Gastroesophageal sphincter (tissue), 4 donors: ENCODE results near the gene MROH2B. TPM values are rescaled to one million over a fixed set of nuclear protein-coding genes. Genes with fewer than 3 reads are reported as not detected.

Source experiments
- ATAC-seq: fragments of 150-250 bp; one replicate; pipeline ENCODE4 v1.9.1; 2016; ENCODE audit warnings: mild to moderate bottlenecking, moderate library complexity
- H3K27ac ChIP-seq, 4 donors: fragments of 200-600 bp; sonication (generic) in 3 of 4; 1 replicate in 3 of 4; 2 replicates in 1 of 4; pipeline ENCODE4 v1.5.1; 2016 to 2019
- H3K27me3 ChIP-seq: fragments of 200-600 bp; sonication (generic); one replicate; pipeline ENCODE4 v1.5.1; 2019
- H3K36me3 ChIP-seq, 2 donors: fragments of 200-600 bp; sonication (generic); one replicate each; pipeline ENCODE4 v1.5.1; 2019; ENCODE audit warnings: control low read depth in 1 of 2
- H3K4me1 ChIP-seq, 3 donors: fragments of 200-600 bp; sonication (generic); 1 replicate in 2 of 3; 2 replicates in 1 of 3; pipeline ENCODE4 v1.5.1; 2016 to 2019; ENCODE audit warnings: control low read depth in 2 of 3
- H3K4me3 ChIP-seq, 2 donors: fragments of 200-600 bp; sonication (generic); one replicate each; pipeline ENCODE4 v1.5.1; 2019; ENCODE audit warnings: mild to moderate bottlenecking in 1 of 2, moderate library complexity in 1 of 2
- H3K9me3 ChIP-seq, 3 donors: fragments of 200-600 bp; sonication (generic); one replicate each; pipeline ENCODE4 v1.5.1; 2017 to 2019; ENCODE audit warnings: control low read depth in 2 of 3
- CTCF ChIP-seq, 4 experiments: fragments of 200-600 bp in 2 of 4; fragments of 450-650 bp in 2 of 4; sonication (generic) in 1 of 4; IDR thresholded peaks; one replicate each; pipeline ENCODE4 v1.5.1; 2017 to 2019; ENCODE audit warnings: antibody characterized with exemption in 4 of 4, mild to moderate bottlenecking in 2 of 4, moderate library complexity in 2 of 4
- EP300 ChIP-seq: sonication (generic); formaldehyde crosslinking; IDR thresholded peaks from one replicate; pipeline ENCODE4 v1.6.1; 2017; ENCODE audit warnings: antibody characterized with exemption, mild to moderate bottlenecking
- POLR2A ChIP-seq, 2 donors: fragments of 450-650 bp; IDR thresholded peaks; one replicate each; pipeline ENCODE4 v1.6.1; 2017; ENCODE audit warnings: antibody characterized with exemption in 2 of 2, mild to moderate bottlenecking in 2 of 2, moderate library complexity in 1 of 2
- POLR2AphosphoS5 ChIP-seq: sonication (generic); formaldehyde crosslinking; IDR thresholded peaks from one replicate; pipeline ENCODE4 v1.6.1; 2017; ENCODE audit warnings: antibody characterized with exemption
- WGBS, 2 donors: methylation state at CpG; one replicate each; pipeline ENCODE4 v1.1.5; 2018; ENCODE audit warnings: low coverage in 1 of 2; 5-methylcytosine and 5-hydroxymethylcytosine counted together
- total RNA-seq, 4 donors: library from RNA; depleted of rRNA; stranded (reverse); fragments of >200 nt; gene quantifications; one replicate each; pipeline ENCODE4 v1.1.0, GENCODE V29; 2016

The MROH2B gene
- total RNA-seq, 4 donors from 2014 or later: not detected

DNA sequence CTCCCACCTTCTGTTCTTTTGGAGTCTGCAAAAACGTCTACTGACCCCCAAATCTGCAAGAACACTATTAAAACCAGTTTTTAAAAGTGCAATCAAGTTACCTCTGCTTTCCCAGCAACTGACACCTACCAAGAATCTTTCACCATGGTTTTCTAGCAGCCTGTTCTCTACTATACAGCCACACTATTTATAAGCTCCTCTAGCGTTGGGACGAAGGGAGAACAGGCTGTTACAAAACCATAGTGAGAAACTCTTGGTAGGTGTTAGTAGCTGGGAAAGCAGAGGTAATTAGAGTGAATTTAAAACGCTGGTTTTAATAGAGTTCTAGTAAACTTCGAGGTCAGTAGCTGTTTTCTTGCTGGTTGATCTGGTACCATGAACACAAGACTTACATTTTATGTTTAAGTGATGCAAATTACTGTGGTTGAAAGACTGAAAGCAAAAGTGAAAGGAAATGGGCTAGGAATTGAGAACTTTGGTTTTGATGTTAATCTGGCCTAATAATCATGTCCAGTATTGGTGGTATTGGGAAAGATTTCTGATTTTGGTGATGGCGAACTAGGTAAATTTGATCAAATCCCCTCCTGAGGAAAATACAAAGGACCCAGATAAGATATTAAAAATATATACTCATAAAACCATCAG, 5.3 kb downstream of the MROH2B start:
- whole genome bisulfite sequencing, 2 donors: 65 to 67% methylated on average over 5 to 6 of the region's 6 CpGs
- no peaks in the 10 kb centered on the region for H3K4me1 ChIP-seq
- no peak overlapping the region for H3K27ac ChIP-seq
- H3K27me3 ChIP-seq: no peaks in the 10 kb centered on the region
- no peak for ATAC-seq
- H3K4me3 ChIP-seq: no peak overlapping the region
- no peaks in the 10 kb centered on the region for H3K9me3 ChIP-seq
- no peaks in the 10 kb centered on the region for H3K36me3 ChIP-seq
- no peak for TF ChIP-seq CTCF (IDR thresholded peaks at IDR 0.05)
- no peak for TF ChIP-seq POLR2AphosphoS5
- no peak for TF ChIP-seq POLR2A (IDR thresholded peaks at IDR 0.05)
- TF ChIP-seq EP300: no peak

DNA sequence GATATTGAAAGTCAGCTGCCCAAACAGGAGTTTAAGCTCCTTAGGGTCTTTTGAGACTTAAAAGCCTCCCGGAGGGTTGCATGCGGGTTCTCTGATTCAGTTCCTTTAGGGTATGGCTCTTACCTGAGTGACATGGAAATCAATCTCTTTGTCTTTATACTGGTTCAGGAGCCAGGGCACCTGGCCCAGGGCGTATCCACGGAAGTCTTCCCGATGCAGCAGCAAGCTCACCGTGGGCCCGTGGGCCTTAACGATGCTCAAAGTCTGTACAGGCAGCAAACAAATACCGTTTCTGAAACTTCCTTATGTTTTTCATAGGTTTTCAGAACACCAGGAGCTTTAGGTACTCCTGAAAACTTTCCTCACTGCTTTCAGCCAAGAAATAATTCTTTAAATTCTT, 13.2 kb downstream of the MROH2B start:
- Histone ChIP-seq H3K27ac (no peak overlapping the region), H3K36me3 (no peaks in the 10 kb centered on the region), H3K9me3 (no peaks in the 10 kb centered on the region), H3K4me3 (no peak overlapping the region), H3K4me1 (no peaks in the 10 kb centered on the region), H3K27me3 (no peaks in the 10 kb centered on the region)
- 93 to 98% methylated on average over 2 to 9 of the region's 9 CpGs for WGBS, 2 donors
- no peak for ATAC-seq
- no peak for TF ChIP-seq EP300
- TF ChIP-seq CTCF (IDR thresholded peaks at IDR 0.05): no peak
- TF ChIP-seq POLR2AphosphoS5: no peak
- no peak for TF ChIP-seq POLR2A (IDR thresholded peaks at IDR 0.05)

GRCh38 chr5:41057231-41057630, 13.9 kb downstream of the MROH2B start:
- no peak for ATAC-seq
- no peaks in the 10 kb centered on the region for H3K27me3 ChIP-seq
- no peak overlapping the region for H3K27ac ChIP-seq
- TF ChIP-seq POLR2AphosphoS5 (no peak), POLR2A (IDR thresholded peaks at IDR 0.05) (no peak), CTCF (IDR thresholded peaks at IDR 0.05) (no peak), EP300 (no peak)
- H3K36me3 ChIP-seq: no peaks in the 10 kb centered on the region
- WGBS, 2 donors: 63 to 79% methylated on average over 1 to 5 of the region's 5 CpGs
- no peaks in the 10 kb centered on the region for H3K4me1 ChIP-seq
- H3K4me3 ChIP-seq: no peak overlapping the region
- no peaks in the 10 kb centered on the region for H3K9me3 ChIP-seq

DNA sequence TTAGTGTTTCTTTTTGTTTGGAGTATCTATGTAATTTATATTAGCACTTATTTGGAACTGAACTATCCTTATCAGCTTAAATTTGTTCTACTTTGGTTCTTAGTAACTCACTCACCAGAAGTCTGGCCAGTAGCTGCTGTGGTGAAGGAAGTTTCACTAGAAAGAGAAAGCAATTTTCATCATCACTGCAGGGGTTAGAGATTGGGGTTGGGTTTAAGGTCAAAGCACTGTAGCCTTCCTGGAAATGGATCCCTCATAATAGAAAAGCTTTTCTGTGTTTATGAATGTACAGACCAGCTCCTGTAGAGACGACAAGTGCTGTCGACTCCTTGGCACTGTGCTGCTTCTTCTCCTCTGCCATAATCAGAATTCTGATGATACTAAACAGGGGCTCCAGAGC, 22.2 kb downstream of the MROH2B start:
- Histone ChIP-seq H3K9me3 (no peaks in the 10 kb centered on the region), H3K27me3 (no peaks in the 10 kb centered on the region), H3K4me1 (no peaks in the 10 kb centered on the region), H3K4me3 (no peak overlapping the region), H3K27ac (no peak overlapping the region), H3K36me3 (no peaks in the 10 kb centered on the region)
- 19 to 21% methylated on average over 2 of the region's 2 CpGs for WGBS, 2 donors
- no peak for TF ChIP-seq POLR2AphosphoS5
- no peak for TF ChIP-seq POLR2A (IDR thresholded peaks at IDR 0.05)
- no peak for TF ChIP-seq EP300
- TF ChIP-seq CTCF (IDR thresholded peaks at IDR 0.05): no peak
- no peak for ATAC-seq

DNA sequence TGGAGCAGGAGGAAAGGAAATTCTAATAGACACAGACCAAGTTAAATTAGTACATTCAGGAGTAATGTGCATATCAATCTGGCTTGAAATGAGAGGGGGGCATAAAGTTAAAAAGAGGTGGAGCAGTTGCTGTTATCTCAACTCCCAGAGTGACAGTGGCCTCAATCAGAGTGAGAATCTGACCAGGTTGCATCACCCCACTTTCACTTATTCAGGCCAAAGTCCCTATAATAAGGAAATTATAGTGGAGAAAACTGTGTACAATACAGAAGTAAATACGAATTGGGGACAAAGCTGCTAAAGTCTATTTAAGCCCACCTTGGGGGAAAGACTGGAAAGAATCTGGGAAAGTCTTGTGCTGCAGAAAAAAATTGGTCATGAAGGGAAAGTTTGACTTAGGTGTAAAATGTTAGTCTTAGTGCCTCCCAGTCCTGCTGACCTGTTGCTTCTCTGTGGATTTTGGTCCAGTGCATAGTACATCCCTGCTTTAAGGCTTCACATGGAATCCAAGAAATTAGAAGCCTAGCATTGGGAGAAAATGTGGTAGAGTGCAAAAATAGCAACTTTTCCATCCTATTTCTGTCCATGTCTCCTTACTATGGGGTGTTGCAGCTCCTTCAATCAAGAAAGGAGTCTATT, 27.9 kb downstream of the MROH2B start:
- TF ChIP-seq EP300: no peak
- TF ChIP-seq CTCF (IDR thresholded peaks at IDR 0.05): no peak
- TF ChIP-seq POLR2A (IDR thresholded peaks at IDR 0.05): no peak
- TF ChIP-seq POLR2AphosphoS5: no peak
- Histone ChIP-seq H3K4me3 (no peak overlapping the region), H3K27ac (no peak overlapping the region), H3K36me3 (no peaks in the 10 kb centered on the region), H3K27me3 (no peaks in the 10 kb centered on the region), H3K9me3 (no peaks in the 10 kb centered on the region), H3K4me1 (no peaks in the 10 kb centered on the region)
- no peak for ATAC-seq
- WGBS, 2 donors: 77 to 80% methylated on average over 1 of the region's 1 CpG
